Fibroblast of lung (primary cell): Measurements from ENCODE around the gene UBQLN4.

Experiments used
- EZH2 ChIP-seq: IDR thresholded peaks from 2 replicates; pipeline ENCODE4 v1.5.1; 2012; ENCODE audit warnings: low read length, control low read depth, mild to moderate bottlenecking; ENCODE audit errors: missing control alignments
- TF ChIP-seq, protein P1 (sequence below), 2 donors: IDR thresholded peaks in 1 of 2; conservative IDR thresholded peaks in 1 of 2; 1 replicate in 1 of 2; 2 replicates in 1 of 2; pipeline ENCODE4 v1.5.1; 2011 to 2012; ENCODE audit warnings: low read length in 2 of 2, control low read depth in 1 of 2, inconsistent platforms in 1 of 2, low read depth in 1 of 2, mild to moderate bottlenecking in 1 of 2

DNA sequence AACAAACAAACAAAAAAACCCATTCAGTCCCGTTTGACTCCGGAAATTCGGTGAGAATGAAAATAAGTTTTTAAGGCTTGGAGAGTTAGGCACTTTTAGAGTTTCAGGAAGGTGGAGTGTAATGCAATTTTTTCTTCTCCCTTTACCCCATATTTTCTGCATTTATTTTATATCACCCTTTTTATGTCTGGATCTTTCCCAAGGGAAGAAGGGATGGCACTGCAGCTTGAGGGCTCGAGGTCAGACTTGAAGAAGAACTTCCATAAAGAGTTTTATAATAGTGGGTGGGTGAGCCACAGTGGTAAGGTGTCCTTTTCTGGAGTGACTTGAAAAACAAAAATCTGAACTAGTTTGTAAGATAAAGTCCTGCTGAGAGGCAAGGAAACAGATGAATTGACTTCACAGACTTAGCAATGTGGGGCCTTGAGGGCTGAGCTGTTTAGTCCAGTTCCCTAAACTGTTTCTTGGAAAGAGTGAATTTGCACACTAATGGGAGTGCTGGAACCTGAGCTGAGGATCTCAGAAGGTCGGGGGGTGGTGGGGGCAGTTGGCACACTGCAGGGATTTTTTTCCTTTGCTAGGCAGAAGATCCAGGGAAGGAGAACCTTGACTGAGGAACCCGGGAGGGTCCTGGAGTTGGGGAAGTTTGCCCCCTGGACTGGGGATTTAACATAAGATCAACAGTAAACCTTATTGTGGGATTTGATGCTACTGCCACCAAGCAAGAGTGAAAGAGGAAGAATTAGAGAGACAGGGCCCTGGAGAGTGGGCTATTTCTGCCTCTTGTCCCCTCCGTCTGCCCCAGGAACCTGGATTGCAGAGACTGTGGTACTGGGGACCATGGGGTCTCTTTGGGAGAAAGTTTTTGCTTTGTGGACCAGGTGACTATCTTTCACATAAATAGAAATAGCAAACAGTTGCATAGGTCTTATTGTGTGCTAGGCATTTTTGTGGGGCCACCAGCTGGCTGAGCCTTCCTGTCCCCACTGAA is 30.5 kb upstream of the UBQLN4 start:
- TF ChIP-seq, protein P1, sequence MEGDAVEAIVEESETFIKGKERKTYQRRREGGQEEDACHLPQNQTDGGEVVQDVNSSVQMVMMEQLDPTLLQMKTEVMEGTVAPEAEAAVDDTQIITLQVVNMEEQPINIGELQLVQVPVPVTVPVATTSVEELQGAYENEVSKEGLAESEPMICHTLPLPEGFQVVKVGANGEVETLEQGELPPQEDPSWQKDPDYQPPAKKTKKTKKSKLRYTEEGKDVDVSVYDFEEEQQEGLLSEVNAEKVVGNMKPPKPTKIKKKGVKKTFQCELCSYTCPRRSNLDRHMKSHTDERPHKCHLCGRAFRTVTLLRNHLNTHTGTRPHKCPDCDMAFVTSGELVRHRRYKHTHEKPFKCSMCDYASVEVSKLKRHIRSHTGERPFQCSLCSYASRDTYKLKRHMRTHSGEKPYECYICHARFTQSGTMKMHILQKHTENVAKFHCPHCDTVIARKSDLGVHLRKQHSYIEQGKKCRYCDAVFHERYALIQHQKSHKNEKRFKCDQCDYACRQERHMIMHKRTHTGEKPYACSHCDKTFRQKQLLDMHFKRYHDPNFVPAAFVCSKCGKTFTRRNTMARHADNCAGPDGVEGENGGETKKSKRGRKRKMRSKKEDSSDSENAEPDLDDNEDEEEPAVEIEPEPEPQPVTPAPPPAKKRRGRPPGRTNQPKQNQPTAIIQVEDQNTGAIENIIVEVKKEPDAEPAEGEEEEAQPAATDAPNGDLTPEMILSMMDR (conservative IDR thresholded peaks at IDR 0.05 in 1 of 2, IDR thresholded peaks at IDR 0.05 in 1 of 2; ENCODE audit: low read depth in 1 of 2, low read length in 2 of 2) = no peak
- TF ChIP-seq EZH2 = no peak
